HG03108 (cell line): ENCODE data around the gene NUDT3.
"Not testable (repeated sequence)": the region's sequence is repeated elsewhere in the genome, so short reads cannot be mapped to it uniquely, and the experiment has no call there.

Source experiments
- ATAC-seq: cut with Tn5 transposase; IDR thresholded peaks from one replicate; pipeline ENCODE4 v1.9.1; 2021; ENCODE audit warnings: moderate library complexity; ENCODE audit not compliant: unreplicated experiment

Gene NUDT3

GRCh38 chr6:34324221-34324620 lies 68.2 kb downstream of the NUDT3 start:
- not testable (repeated sequence) for ATAC-seq

- no peak for ATAC-seq
Observed at GRCh38 chr6:34323300-34323699, 69.2 kb downstream of the NUDT3 start.

GRCh38 chr6:34322732-34323131 lies 69.7 kb downstream of the NUDT3 start:
- no peak for ATAC-seq

- no peak for ATAC-seq
Observed at GRCh38 chr6:34321821-34322220, 70.6 kb downstream of the NUDT3 start.

- no peak for ATAC-seq
Observed at GRCh38 chr6:34319471-34319885, 73.0 kb downstream of the NUDT3 start.

GRCh38 chr6:34318499-34319470 lies 73.7 kb downstream of the NUDT3 start:
- ATAC-seq, result no peak

- no peak for ATAC-seq
Observed at GRCh38 chr6:34317882-34318498, 74.5 kb downstream of the NUDT3 start.

GRCh38 chr6:34317172-34317477 lies 75.3 kb downstream of the NUDT3 start:
- no peak for ATAC-seq

GRCh38 chr6:34316431-34317171 lies 75.9 kb downstream of the NUDT3 start:
- ATAC-seq, result no peak

- ATAC-seq, result no peak
Observed at GRCh38 chr6:34315780-34316179, 76.7 kb downstream of the NUDT3 start.

- ATAC-seq, result no peak
Observed at GRCh38 chr6:34315256-34315655, 77.2 kb downstream of the NUDT3 start.

GRCh38 chr6:34312259-34312658 lies 80.2 kb downstream of the NUDT3 start:
- no peak for ATAC-seq

- ATAC-seq, result no peak
Observed at GRCh38 chr6:34310817-34311216, 81.7 kb downstream of the NUDT3 start.

GRCh38 chr6:34308483-34308882 lies 84.0 kb downstream of the NUDT3 start:
- no peak for ATAC-seq

GRCh38 chr6:34305982-34306708 lies 86.3 kb downstream of the NUDT3 start:
- ATAC-seq, result no peak

GRCh38 chr6:34305497-34305896 lies 87.0 kb downstream of the NUDT3 start:
- no peak for ATAC-seq

GRCh38 chr6:34304164-34304563 lies 88.3 kb downstream of the NUDT3 start:
- ATAC-seq, result no peak

- no peak for ATAC-seq
Observed at GRCh38 chr6:34302929-34303328, 89.5 kb downstream of the NUDT3 start.

GRCh38 chr6:34301408-34301807 lies 91.1 kb downstream of the NUDT3 start:
- ATAC-seq, result no peak

- ATAC-seq, result no peak
Observed at GRCh38 chr6:34300332-34300751, 92.1 kb downstream of the NUDT3 start.

GRCh38 chr6:34298941-34299340 lies 93.5 kb downstream of the NUDT3 start:
- no peak for ATAC-seq
